Suprapubic skin (tissue), 3 donors: ENCODE results near the gene SEC63.

ENCODE experiments used
- POLR2A ChIP-seq, 2 donors: fragments of 450-650 bp; IDR thresholded peaks; one replicate each; pipeline ENCODE4 v1.6.1; 2017; ENCODE audit warnings: antibody characterized with exemption in 2 of 2, mild to moderate bottlenecking in 2 of 2, moderate library complexity in 2 of 2
- TF ChIP-seq, protein P1 (sequence below), 2 donors: fragments of 200-600 bp in 1 of 2; fragments of 450-650 bp in 1 of 2; sonication (generic) in 1 of 2; IDR thresholded peaks; one replicate each; pipeline ENCODE4 v1.5.1; 2016 to 2019; ENCODE audit warnings: antibody characterized with exemption in 2 of 2, mild to moderate bottlenecking in 1 of 2, moderate library complexity in 1 of 2

DNA sequence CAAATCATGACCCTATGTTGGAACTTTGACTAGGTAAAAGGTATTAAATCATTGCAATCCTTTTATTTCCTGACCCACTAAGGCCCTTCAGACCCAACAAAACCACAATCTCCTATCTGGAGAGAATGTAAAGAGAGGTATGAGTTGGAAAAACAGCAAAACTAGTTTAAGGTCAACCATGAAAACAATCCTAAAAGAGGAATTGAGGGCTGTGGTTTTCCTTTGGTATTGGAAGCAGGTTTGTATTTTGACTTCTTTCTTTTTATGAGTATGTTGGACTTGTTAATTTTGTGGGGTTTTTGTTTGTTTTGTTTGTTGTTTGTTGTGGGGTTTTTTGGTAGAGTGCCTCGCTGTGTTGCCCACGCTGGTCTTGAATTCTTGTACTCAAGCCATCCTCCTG is 4.7 kb upstream of the SEC63 start:
- TF ChIP-seq, protein P1, sequence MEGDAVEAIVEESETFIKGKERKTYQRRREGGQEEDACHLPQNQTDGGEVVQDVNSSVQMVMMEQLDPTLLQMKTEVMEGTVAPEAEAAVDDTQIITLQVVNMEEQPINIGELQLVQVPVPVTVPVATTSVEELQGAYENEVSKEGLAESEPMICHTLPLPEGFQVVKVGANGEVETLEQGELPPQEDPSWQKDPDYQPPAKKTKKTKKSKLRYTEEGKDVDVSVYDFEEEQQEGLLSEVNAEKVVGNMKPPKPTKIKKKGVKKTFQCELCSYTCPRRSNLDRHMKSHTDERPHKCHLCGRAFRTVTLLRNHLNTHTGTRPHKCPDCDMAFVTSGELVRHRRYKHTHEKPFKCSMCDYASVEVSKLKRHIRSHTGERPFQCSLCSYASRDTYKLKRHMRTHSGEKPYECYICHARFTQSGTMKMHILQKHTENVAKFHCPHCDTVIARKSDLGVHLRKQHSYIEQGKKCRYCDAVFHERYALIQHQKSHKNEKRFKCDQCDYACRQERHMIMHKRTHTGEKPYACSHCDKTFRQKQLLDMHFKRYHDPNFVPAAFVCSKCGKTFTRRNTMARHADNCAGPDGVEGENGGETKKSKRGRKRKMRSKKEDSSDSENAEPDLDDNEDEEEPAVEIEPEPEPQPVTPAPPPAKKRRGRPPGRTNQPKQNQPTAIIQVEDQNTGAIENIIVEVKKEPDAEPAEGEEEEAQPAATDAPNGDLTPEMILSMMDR (IDR thresholded peaks at IDR 0.05): no peak
- no peak for TF ChIP-seq POLR2A (IDR thresholded peaks at IDR 0.05)
